ENCODE measurements around the gene NR1H3. TPM values are rescaled to one million over a fixed set of nuclear protein-coding genes. Genes with fewer than 3 reads are reported as not detected.
A peak's percentile ranks its signal among the peaks of the same experiment; 100 is the strongest.

Gene NR1H3
- polyA plus RNA-seq, 2 of the 4 experiments (the other 2 are of a cell fraction): 14.5 to 18.7 TPM

DNA sequence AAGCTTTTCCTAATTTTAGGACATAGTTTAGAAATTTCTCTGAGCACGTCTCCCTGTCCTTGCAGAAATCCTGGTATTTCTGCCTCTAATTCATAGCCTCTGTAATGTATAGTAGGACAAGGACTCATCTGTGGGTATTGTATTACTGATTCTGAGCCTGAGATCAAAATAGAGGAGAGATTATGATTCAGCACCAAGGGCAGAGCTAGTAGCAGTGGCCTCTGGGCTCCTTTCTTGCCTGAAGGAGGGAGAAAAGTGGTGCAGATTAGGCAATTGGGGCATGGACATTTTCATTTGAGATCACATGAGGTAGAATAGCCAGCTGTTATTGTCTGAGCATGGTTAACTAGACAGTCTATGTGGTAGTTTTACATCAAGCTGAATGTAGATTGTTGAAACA, 14.9 kb downstream of the NR1H3 start:
- H3K4me2 ChIP-seq: no peak overlapping the region
- H3K4me3 ChIP-seq: no peak overlapping the region
- 0% methylated on average over 1 of the region's 1 CpG for WGBS (ENCODE audit: missing lambda C conversion rate)
- DNase-seq (ENCODE audit: low read depth in 1 of 2, low spot score in 1 of 2): no peak
- CTCF ChIA-PET: interaction anchor here (0.5 to 3.9 kb wide), 14 partner anchors 8 to 323 kb away, joined by 3 to 32 read pairs (median 4); partner anchors contain the start of gene NR1H3
- POLR2A ChIA-PET: interaction anchor here (1.2 kb wide), 1 partner anchor 59 kb away, joined by 3 read pairs; no protein-coding TSS in a partner anchor
- H3K27ac ChIP-seq: no peak overlapping the region
- no peak for FAIRE-seq
- no peaks in the 10 kb centered on the region for H3K9me3 ChIP-seq
- H3K4me1 ChIP-seq: peaks cover 22% of the 10 kb centered on the region
- no peak for ATAC-seq
- TF ChIP-seq GATA3 (IDR thresholded peaks at IDR 0.05; ENCODE audit: borderline replicate concordance) (no peak), FOSL2 (IDR thresholded peaks at IDR 0.05) (no peak), FOSL2 (CRISPR knock-in tag; IDR thresholded peaks at IDR 0.05) (no peak), NPAS2 (CRISPR knock-in tag; IDR thresholded peaks at IDR 0.05; ENCODE audit: borderline replicate concordance) (no peak), HDAC2 (IDR thresholded peaks at IDR 0.05) (no peak), CBX8 (IDR thresholded peaks at IDR 0.05) (no peak), TP53 (CRISPR knock-in tag; IDR thresholded peaks at IDR 0.05) (no peak)
- TF ChIP-seq, protein P1, sequence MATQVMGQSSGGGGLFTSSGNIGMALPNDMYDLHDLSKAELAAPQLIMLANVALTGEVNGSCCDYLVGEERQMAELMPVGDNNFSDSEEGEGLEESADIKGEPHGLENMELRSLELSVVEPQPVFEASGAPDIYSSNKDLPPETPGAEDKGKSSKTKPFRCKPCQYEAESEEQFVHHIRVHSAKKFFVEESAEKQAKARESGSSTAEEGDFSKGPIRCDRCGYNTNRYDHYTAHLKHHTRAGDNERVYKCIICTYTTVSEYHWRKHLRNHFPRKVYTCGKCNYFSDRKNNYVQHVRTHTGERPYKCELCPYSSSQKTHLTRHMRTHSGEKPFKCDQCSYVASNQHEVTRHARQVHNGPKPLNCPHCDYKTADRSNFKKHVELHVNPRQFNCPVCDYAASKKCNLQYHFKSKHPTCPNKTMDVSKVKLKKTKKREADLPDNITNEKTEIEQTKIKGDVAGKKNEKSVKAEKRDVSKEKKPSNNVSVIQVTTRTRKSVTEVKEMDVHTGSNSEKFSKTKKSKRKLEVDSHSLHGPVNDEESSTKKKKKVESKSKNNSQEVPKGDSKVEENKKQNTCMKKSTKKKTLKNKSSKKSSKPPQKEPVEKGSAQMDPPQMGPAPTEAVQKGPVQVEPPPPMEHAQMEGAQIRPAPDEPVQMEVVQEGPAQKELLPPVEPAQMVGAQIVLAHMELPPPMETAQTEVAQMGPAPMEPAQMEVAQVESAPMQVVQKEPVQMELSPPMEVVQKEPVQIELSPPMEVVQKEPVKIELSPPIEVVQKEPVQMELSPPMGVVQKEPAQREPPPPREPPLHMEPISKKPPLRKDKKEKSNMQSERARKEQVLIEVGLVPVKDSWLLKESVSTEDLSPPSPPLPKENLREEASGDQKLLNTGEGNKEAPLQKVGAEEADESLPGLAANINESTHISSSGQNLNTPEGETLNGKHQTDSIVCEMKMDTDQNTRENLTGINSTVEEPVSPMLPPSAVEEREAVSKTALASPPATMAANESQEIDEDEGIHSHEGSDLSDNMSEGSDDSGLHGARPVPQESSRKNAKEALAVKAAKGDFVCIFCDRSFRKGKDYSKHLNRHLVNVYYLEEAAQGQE (IDR thresholded peaks at IDR 0.05): peak; percentile 66; the same call in 1 of the 2 replicates
- TF ChIP-seq, protein P2, sequence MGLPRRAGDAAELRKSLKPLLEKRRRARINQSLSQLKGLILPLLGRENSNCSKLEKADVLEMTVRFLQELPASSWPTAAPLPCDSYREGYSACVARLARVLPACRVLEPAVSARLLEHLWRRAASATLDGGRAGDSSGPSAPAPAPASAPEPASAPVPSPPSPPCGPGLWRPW (IDR thresholded peaks at IDR 0.05): no peak

DNA sequence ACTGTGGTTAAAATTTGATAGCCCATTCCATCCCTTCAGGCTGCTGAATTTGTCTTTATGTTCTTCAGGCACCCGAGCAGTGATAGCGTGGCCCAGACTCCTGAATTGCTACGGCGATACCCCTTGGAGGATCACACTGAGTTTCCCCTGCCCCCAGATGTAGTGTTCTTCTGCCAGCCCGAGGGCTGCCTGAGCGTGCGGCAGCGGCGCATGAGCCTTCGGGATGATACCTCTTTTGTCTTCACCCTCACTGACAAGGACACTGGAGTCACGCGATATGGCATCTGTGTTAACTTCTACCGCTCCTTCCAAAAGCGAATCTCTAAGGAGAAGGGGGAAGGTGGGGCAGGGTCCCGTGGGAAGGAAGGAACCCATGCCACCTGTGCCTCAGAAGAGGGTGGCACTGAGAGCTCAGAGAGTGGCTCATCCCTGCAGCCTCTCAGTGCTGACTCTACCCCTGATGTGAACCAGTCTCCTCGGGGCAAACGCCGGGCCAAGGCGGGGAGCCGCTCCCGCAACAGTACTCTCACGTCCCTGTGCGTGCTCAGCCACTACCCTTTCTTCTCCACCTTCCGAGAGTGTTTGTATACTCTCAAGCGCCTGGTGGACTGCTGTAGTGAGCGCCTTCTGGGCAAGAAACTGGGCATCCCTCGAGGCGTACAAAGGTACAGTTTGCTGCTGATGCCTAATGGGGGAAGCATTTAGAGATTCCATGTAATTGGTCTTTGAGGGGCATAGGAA, 16.9 kb downstream of the NR1H3 start:
- DNase-seq (ENCODE audit: low read depth in 1 of 2, low spot score in 1 of 2): no peak
- ATAC-seq: no peak
- Histone ChIP-seq H3K4me3 (no peak overlapping the region), H3K4me1 (peaks cover 11% of the 10 kb centered on the region), H3K27ac (no peak overlapping the region), H3K4me2 (no peak overlapping the region), H3K9me3 (no peaks in the 10 kb centered on the region)
- POLR2A ChIA-PET: no interaction called here
- WGBS (ENCODE audit: missing lambda C conversion rate): 96% methylated on average over 28 of the region's 28 CpGs
- CTCF ChIA-PET: interaction anchor here (0.7 to 3.5 kb wide), 7 partner anchors 10 to 86 kb away, joined by 3 to 32 read pairs (median 3); partner anchors contain the start of genes ACP2 and NR1H3
- no peak for TF ChIP-seq SREBF2 (IDR thresholded peaks at IDR 0.05)
- no peak for TF ChIP-seq GATA3 (IDR thresholded peaks at IDR 0.05; ENCODE audit: borderline replicate concordance)
- no peak for TF ChIP-seq ZNF302 (CRISPR knock-in tag; IDR thresholded peaks at IDR 0.05)
- no peak for TF ChIP-seq RCOR1 (IDR thresholded peaks at IDR 0.05; ENCODE audit: low read depth, low read length)
- no peak for TF ChIP-seq FOXS1 (CRISPR knock-in tag; IDR thresholded peaks at IDR 0.05)
- FAIRE-seq: no peak

DNA sequence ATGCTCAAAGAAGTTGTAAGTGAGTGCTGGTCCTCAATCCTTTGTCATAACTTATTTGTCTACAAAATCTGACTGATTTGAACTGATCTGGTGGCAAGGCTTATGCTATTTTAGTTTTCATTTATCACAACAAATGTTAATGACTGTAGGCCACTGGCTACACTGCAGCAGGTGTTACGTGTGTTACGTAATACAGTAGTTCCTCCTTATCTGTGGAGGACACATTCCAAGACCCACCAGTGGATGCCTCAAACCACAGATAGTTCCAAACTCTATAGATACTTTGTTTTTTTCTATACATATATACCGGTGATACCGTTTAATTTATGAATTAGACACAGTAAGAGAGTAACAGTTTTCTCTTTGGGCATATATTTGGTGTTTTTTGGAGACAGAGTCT, 19.1 kb downstream of the NR1H3 start:
- ATAC-seq (no peak), FAIRE-seq (no peak), DNase-seq (ENCODE audit: low read depth in 1 of 2, low spot score in 1 of 2) (no peak)
- Histone ChIP-seq H3K4me1 (peaks cover under 1% of the 10 kb centered on the region; the same call in 1 of the 3 replicates), H3K27ac (no peak overlapping the region), H3K9me3 (no peaks in the 10 kb centered on the region), H3K4me3 (no peak overlapping the region), H3K4me2 (no peak overlapping the region)
- ChIA-PET CTCF (no interaction called here), POLR2A (no interaction called here)
- 97% methylated on average over 4 of the region's 4 CpGs for WGBS (ENCODE audit: missing lambda C conversion rate)
- TF ChIP-seq NPAS2 (CRISPR knock-in tag; IDR thresholded peaks at IDR 0.05; ENCODE audit: borderline replicate concordance): no peak
- TF ChIP-seq ZC3H11A (IDR thresholded peaks at IDR 0.05): no peak
- TF ChIP-seq, protein P3, sequence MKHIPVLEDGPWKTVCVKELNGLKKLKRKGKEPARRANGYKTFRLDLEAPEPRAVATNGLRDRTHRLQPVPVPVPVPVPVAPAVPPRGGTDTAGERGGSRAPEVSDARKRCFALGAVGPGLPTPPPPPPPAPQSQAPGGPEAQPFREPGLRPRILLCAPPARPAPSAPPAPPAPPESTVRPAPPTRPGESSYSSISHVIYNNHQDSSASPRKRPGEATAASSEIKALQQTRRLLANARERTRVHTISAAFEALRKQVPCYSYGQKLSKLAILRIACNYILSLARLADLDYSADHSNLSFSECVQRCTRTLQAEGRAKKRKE (CRISPR knock-in tag; IDR thresholded peaks at IDR 0.05; ENCODE audit: low read depth): no peak
- TF ChIP-seq CEBPB (IDR thresholded peaks at IDR 0.05): peak in 1 of 2 experiments; percentile 44; a peak in 1 of 4 replicates

Data from A549 (cell line).